Colonic mucosa (tissue), 4 donors: Measurements from ENCODE around the gene FHIP1B. TPM values are rescaled to one million over a fixed set of nuclear protein-coding genes. Genes with fewer than 3 reads are reported as not detected.

Source experiments
- DNase-seq: peaks from one replicate; pipeline ENCODE4 v3.0.0-alpha.2; 2020
- H3K27ac ChIP-seq: fragments of 200-600 bp; one replicate; pipeline ENCODE4 v1.8.0; 2021
- H3K27me3 ChIP-seq: fragments of 200-600 bp; one replicate; pipeline ENCODE4 v1.8.0; 2021
- H3K36me3 ChIP-seq: fragments of 200-600 bp; one replicate; pipeline ENCODE4 v1.8.0; 2021
- H3K4me1 ChIP-seq: fragments of 200-600 bp; one replicate; pipeline ENCODE4 v1.8.0; 2021; ENCODE audit warnings: mild to moderate bottlenecking
- H3K4me3 ChIP-seq: fragments of 200-600 bp; one replicate; pipeline ENCODE4 v1.8.0; 2021
- H3K9ac ChIP-seq, 2 donors: one replicate each; pipeline ENCODE4 v1.7.0; 2013; ENCODE audit warnings: control low read depth in 2 of 2, low read depth in 2 of 2, low read length in 2 of 2
- H3K9me3 ChIP-seq: fragments of 200-600 bp; one replicate; pipeline ENCODE4 v1.8.0; 2021
- intact Hi-C: fragments of 100-400 bp; cut with DNase I; formaldehyde crosslinking; loops from one replicate; pipeline ENCODE4 v1.14.1; 2022
- total RNA-seq, 2 donors: library from RNA; stranded (reverse); fragmentation: NEBNext Ultra II Directional in 1 of 2; extraction: Animal tissue kit (Norgen Biotek cat#: 25700) in 1 of 2; gene quantifications; one replicate each; pipeline ENCODE4 v1.2.1, GENCODE V29; 2021
- TF ChIP-seq, protein P1 (sequence below): fragments of 200-600 bp; IDR thresholded peaks from one replicate; pipeline ENCODE4 v1.8.0; 2022; ENCODE audit warnings: antibody characterized with exemption, mild to moderate bottlenecking
- donor health status: healthy.
- donor health status: DM: no; HTN: no; CAD: no.
- donor health status: DM: no; HTN: no; CAD: no.

The FHIP1B gene
- total RNA-seq, 2 donors from 2014 or later = 84.6 to 107 TPM

DNA sequence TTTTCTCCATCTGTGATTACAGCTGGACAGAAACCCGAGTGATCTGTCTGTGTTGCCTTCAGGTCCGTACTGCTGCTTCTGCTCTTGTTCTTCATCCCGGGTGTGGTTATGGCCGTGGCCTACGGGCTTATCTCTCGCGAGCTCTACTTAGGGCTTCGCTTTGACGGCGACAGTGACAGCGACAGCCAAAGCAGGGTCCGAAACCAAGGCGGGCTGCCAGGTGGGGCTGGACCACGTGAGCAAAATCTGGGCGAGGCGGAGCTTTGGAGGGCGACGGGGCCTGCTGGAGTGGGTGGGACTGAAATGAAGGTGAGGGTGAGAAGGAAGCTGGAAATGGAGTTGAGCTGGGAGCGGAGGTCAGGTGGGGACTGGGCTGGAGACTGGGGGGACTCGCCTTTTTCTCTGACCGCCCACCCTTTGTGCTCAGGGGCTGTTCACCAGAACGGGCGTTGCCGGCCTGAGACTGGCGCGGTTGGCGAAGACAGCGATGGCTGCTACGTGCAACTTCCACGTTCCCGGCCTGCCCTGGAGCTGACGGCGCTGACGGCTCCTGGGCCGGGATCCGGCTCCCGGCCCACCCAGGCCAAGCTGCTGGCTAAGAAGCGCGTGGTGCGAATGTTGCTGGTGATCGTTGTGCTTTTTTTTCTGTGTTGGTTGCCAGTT, 36.3 kb upstream of the FHIP1B start:
- intact Hi-C loops = no loop called here
- Histone ChIP-seq H3K27ac (no peak overlapping the region), H3K36me3 (no peaks in the 10 kb centered on the region), H3K4me3 (no peak overlapping the region), H3K27me3 (no peaks in the 10 kb centered on the region), H3K4me1 (no peaks in the 10 kb centered on the region), H3K9me3 (no peaks in the 10 kb centered on the region), H3K9ac (no peak overlapping the region)
- TF ChIP-seq, protein P1, sequence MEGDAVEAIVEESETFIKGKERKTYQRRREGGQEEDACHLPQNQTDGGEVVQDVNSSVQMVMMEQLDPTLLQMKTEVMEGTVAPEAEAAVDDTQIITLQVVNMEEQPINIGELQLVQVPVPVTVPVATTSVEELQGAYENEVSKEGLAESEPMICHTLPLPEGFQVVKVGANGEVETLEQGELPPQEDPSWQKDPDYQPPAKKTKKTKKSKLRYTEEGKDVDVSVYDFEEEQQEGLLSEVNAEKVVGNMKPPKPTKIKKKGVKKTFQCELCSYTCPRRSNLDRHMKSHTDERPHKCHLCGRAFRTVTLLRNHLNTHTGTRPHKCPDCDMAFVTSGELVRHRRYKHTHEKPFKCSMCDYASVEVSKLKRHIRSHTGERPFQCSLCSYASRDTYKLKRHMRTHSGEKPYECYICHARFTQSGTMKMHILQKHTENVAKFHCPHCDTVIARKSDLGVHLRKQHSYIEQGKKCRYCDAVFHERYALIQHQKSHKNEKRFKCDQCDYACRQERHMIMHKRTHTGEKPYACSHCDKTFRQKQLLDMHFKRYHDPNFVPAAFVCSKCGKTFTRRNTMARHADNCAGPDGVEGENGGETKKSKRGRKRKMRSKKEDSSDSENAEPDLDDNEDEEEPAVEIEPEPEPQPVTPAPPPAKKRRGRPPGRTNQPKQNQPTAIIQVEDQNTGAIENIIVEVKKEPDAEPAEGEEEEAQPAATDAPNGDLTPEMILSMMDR = no peak
- no peak for DNase-seq

DNA sequence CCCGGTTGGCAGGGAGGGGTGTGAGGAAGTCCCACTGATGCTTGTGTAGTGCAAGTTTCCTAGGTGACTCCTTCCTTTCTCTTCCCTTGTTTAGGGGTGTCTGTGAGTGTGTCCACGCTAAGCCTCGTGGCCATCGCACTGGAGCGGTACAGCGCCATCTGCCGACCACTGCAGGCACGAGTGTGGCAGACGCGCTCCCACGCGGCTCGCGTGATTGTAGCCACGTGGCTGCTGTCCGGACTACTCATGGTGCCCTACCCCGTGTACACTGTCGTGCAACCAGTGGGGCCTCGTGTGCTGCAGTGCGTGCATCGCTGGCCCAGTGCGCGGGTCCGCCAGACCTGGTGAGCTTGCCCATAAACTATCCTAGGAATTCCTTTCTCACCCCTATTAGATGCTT, 35.6 kb upstream of the FHIP1B start:
- Histone ChIP-seq H3K4me1 (no peaks in the 10 kb centered on the region), H3K27me3 (no peaks in the 10 kb centered on the region), H3K27ac (no peak overlapping the region), H3K4me3 (no peak overlapping the region), H3K36me3 (no peaks in the 10 kb centered on the region), H3K9ac (no peak overlapping the region), H3K9me3 (no peaks in the 10 kb centered on the region)
- intact Hi-C loops = no loop called here
- TF ChIP-seq, protein P1 = no peak
- DNase-seq = no peak

DNA sequence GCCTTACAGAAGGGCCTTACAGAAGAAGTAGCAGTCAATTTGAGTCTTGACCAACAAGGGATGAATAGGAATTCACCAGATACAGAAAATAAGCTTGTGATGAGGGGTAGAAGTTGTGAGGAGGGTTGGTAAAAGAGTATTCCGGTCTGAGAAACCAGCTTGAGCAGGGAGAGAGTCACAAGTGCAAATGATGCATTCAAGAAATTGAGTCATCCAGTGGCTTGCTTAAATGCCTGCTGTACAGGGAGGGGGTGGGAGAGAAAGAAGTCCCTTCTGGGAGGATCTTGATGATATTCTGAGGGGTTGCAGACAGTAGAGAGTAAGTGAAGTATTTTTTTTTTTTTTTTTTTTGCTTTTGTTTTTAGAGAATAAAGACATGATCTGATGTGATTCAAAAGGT, 34.4 kb upstream of the FHIP1B start:
- no peak for DNase-seq
- Histone ChIP-seq H3K36me3 (no peaks in the 10 kb centered on the region), H3K9me3 (no peaks in the 10 kb centered on the region), H3K27me3 (no peaks in the 10 kb centered on the region), H3K4me1 (no peaks in the 10 kb centered on the region), H3K9ac (no peak overlapping the region), H3K27ac (no peak overlapping the region), H3K4me3 (no peak overlapping the region)
- TF ChIP-seq, protein P1 = no peak
- intact Hi-C loops = no loop called here

DNA sequence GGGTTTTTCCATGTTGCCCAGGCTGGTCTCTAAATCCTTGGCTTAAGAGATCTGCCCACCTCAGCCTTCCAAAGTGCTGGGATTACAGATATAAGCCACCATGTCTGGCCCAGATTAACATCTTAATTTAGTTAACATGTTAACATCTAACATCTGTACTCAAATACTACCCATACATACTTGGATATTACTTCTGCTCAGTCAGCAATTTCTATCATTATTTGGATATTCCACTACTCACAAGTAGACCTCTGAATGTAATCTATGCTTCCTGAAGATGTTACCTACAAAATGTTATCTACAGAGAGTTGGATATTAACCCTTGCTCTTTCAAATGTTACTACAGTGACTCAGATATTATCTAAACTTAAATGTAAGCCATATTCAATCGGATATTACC, 29.2 kb upstream of the FHIP1B start:
- H3K9me3 ChIP-seq = no peaks in the 10 kb centered on the region
- intact Hi-C loops = no loop called here
- TF ChIP-seq, protein P1 = no peak
- peaks cover 17% of the 10 kb centered on the region for H3K27me3 ChIP-seq
- H3K4me3 ChIP-seq = no peak overlapping the region
- DNase-seq = no peak
- H3K27ac ChIP-seq = no peak overlapping the region
- no peak overlapping the region for H3K9ac ChIP-seq
- H3K36me3 ChIP-seq = no peaks in the 10 kb centered on the region
- no peaks in the 10 kb centered on the region for H3K4me1 ChIP-seq

DNA sequence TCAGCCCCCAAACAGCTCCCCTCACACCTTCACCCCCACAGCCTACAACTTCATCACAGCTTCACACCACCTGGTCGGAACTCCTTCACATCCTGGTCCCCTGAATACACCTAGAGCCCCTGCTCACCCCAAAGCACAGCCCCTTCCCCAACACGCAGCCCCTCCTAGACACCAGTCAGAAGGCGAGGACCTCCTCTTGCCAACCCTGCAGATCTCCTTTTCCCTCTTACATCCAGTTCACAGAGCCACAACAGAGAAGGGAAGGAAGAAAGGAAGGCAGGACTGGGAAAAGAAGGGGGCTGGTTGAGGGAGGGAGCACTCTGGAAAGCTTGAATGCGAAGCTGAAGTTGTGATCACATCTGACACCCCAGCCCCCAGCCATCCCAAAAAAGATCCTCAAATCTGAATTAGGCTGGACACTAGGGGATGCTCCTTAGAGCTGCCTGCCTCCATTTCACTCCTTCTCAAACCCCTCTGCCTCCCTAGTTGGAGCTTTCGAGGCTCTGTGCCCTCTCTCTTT, 25.8 kb upstream of the FHIP1B start:
- TF ChIP-seq, protein P1 = no peak
- Histone ChIP-seq H3K9me3 (no peaks in the 10 kb centered on the region), H3K9ac (no peak overlapping the region), H3K4me3 (no peak overlapping the region), H3K27ac (no peak overlapping the region), H3K4me1 (no peaks in the 10 kb centered on the region), H3K27me3 (peaks cover 29% of the 10 kb centered on the region), H3K36me3 (no peaks in the 10 kb centered on the region)
- DNase-seq = no peak
- intact Hi-C loops = no loop called here
